HepG2 (cell line): ENCODE measurements around the gene ASAP2. TPM values are rescaled to one million over a fixed set of nuclear protein-coding genes. Genes with fewer than 3 reads are reported as not detected.

Source experiments
- CHD2 ChIP-seq: IDR thresholded peaks from 2 replicates; pipeline ENCODE4 v1.6.1; 2011; ENCODE audit warnings: low read depth, low read length, improper control_type of control experiment
- ELK4 ChIP-seq: sonication (generic); formaldehyde crosslinking; IDR thresholded peaks from 2 replicates; pipeline ENCODE4 v1.9.0; 2021; ENCODE audit warnings: missing genetic modification reagents, borderline replicate concordance
- FOXP1 ChIP-seq, 2 experiments: fragments of 450-650 bp in 1 of 2; IDR thresholded peaks; 2 replicates each; pipeline ENCODE4 v1.6.1; 2017 to 2018; ENCODE audit warnings: antibody characterized with exemption in 1 of 2
- GATAD1 ChIP-seq: IDR thresholded peaks from 2 replicates; pipeline ENCODE4 v1.6.1; 2016; ENCODE audit warnings: missing genetic modification reagents, missing compliant biosample characterization
- IRF1 ChIP-seq: sonication (generic); formaldehyde crosslinking; IDR thresholded peaks from 2 replicates; pipeline ENCODE4 v1.4.0; 2020; ENCODE audit warnings: low read depth, mild to moderate bottlenecking, missing genetic modification reagents
- KLF6 ChIP-seq: IDR thresholded peaks from 2 replicates; pipeline ENCODE4 v1.8.0; 2016; ENCODE audit warnings: missing biosample characterization, missing genetic modification reagents
- MAFG ChIP-seq: sonication (generic); formaldehyde crosslinking; IDR thresholded peaks from 2 replicates; pipeline ENCODE4 v1.5.1; 2020; ENCODE audit warnings: mild to moderate bottlenecking, missing genetic modification reagents
- MEF2D ChIP-seq: sonication (generic); formaldehyde crosslinking; IDR thresholded peaks from 2 replicates; pipeline ENCODE4 v1.5.1; 2020; ENCODE audit warnings: mild to moderate bottlenecking, missing genetic modification reagents
- NCOR1 ChIP-seq: fragments of 200-600 bp; sonication (generic); IDR thresholded peaks from 2 replicates; pipeline ENCODE4 v1.7.0; 2017; ENCODE audit warnings: antibody characterized with exemption, low read length, borderline replicate concordance
- NRL ChIP-seq: sonication (generic); formaldehyde crosslinking; IDR thresholded peaks from 2 replicates; pipeline ENCODE4 v1.5.0; 2020; ENCODE audit warnings: missing genetic modification reagents, mild to moderate bottlenecking, moderate library complexity, borderline replicate concordance
- PHF8 ChIP-seq: sonication (generic); formaldehyde crosslinking; IDR thresholded peaks from 2 replicates; pipeline ENCODE4 v1.5.0; 2020; ENCODE audit warnings: missing genetic modification reagents
- REST ChIP-seq, 2 experiments: IDR thresholded peaks; 2 replicates each; pipeline ENCODE4 v1.6.1; 2011 to 2012; ENCODE audit warnings: low read length in 2 of 2, borderline replicate concordance in 1 of 2, low read depth in 1 of 2, mild to moderate bottlenecking in 1 of 2, moderate library complexity in 1 of 2
- SETDB1 ChIP-seq: sonication (generic); formaldehyde crosslinking; IDR thresholded peaks from 2 replicates; pipeline ENCODE4 v1.5.1; 2020; ENCODE audit warnings: missing genetic modification reagents, mild to moderate bottlenecking, borderline replicate concordance
- SMAD9 ChIP-seq: sonication (generic); formaldehyde crosslinking; IDR thresholded peaks from 2 replicates; pipeline ENCODE4 v1.5.1; 2020; ENCODE audit warnings: mild to moderate bottlenecking, missing genetic modification reagents
- TBX2 ChIP-seq: sonication (generic); formaldehyde crosslinking; IDR thresholded peaks from 2 replicates; pipeline ENCODE4 v1.5.0; 2020; ENCODE audit warnings: missing genetic modification reagents, mild to moderate bottlenecking, borderline replicate concordance
- TEAD3 ChIP-seq: optimal IDR thresholded peaks from 2 replicates; pipeline ENCODE3; 2016; ENCODE audit warnings: borderline replicate concordance
- ZFAT ChIP-seq: sonication (generic); formaldehyde crosslinking; conservative IDR thresholded peaks from 2 replicates; pipeline ENCODE4 v1.8.1; 2023; ENCODE audit warnings: missing genetic modification reagents, inconsistent platforms
- ZFP90 ChIP-seq: sonication (generic); formaldehyde crosslinking; IDR thresholded peaks from 2 replicates; pipeline ENCODE4 v1.8.0; 2022; ENCODE audit warnings: missing genetic modification reagents, mild to moderate bottlenecking, inconsistent platforms, borderline replicate concordance
- ZNF121 ChIP-seq: sonication (generic); formaldehyde crosslinking; IDR thresholded peaks from 2 replicates; pipeline ENCODE4 v1.5.0; 2020; ENCODE audit warnings: mild to moderate bottlenecking, missing genetic modification reagents
- ZNF143 ChIP-seq: sonication (generic); formaldehyde crosslinking; IDR thresholded peaks from 2 replicates; pipeline ENCODE4 v1.4.0; 2020; ENCODE audit warnings: missing genetic modification reagents
- ZNF230 ChIP-seq: sonication (generic); formaldehyde crosslinking; IDR thresholded peaks from 2 replicates; pipeline ENCODE4 v1.4.0; 2020; ENCODE audit warnings: mild to moderate bottlenecking, missing genetic modification reagents
- ZNF234 ChIP-seq: sonication (generic); formaldehyde crosslinking; conservative IDR thresholded peaks from 2 replicates; pipeline ENCODE4 v1.5.1; 2020; ENCODE audit warnings: mild to moderate bottlenecking, missing genetic modification reagents
- ZNF292 ChIP-seq: sonication (generic); formaldehyde crosslinking; IDR thresholded peaks from 2 replicates; pipeline ENCODE4 v1.8.1; 2022; ENCODE audit warnings: mild to moderate bottlenecking, low read depth, missing genetic modification reagents, borderline replicate concordance
- ZNF331 ChIP-seq: sonication (generic); formaldehyde crosslinking; IDR thresholded peaks from 2 replicates; pipeline ENCODE4 v1.4.0; 2020; ENCODE audit warnings: missing genetic modification reagents
- ZNF530 ChIP-seq: sonication (generic); formaldehyde crosslinking; IDR thresholded peaks from 2 replicates; pipeline ENCODE4 v1.5.0; 2020; ENCODE audit warnings: low read depth, mild to moderate bottlenecking, missing genetic modification reagents
- ZNF7 ChIP-seq: IDR thresholded peaks from 2 replicates; pipeline ENCODE4 v1.6.1; 2016; ENCODE audit warnings: missing biosample characterization, missing genetic modification reagents
- ZNF792 ChIP-seq: IDR thresholded peaks from 2 replicates; pipeline ENCODE4 v1.6.1; 2016
- ZNF816 ChIP-seq: sonication (generic); formaldehyde crosslinking; IDR thresholded peaks from 2 replicates; pipeline ENCODE4 v1.8.0; 2022; ENCODE audit warnings: missing genetic modification reagents, mild to moderate bottlenecking, borderline replicate concordance
- polyA plus RNA-seq, 8 experiments: library from polyadenylated mRNA; depleted of rRNA in 3 of 8; stranded (reverse) in 7 of 8; unstranded in 1 of 8; fragments of >200 nt; fragmentation: Illumina TruSeq in 4 of 8; extraction: Trizol in 4 of 8; gene quantifications; 2 replicates each; pipeline versions ENCODE4 v1.2.1 to v1.2.3, GENCODE V29; 2011 to 2016; ENCODE audit warnings: low read depth in 4 of 8, missing spikeins in 1 of 8, mixed read lengths in 1 of 8; ENCODE audit not compliant: insufficient read depth in 1 of 8
- total RNA-seq, 5 experiments: library from RNA; depleted of rRNA; stranded (reverse); fragments of >200 nt; fragmentation: Illumina TruSeq; extraction: Trizol; gene quantifications; 2 replicates each; pipeline ENCODE4 v1.2.3, GENCODE V29; 2016; ENCODE audit warnings: low read depth in 1 of 5

ASAP2 gene
- total and polyA plus RNA-seq, 2 of the 13 experiments (the other 11 are each of a cell fraction or from before 2014, with no cell fraction given): 7.3 to 22.3 TPM

- no peak for TF ChIP-seq IRF1
- TF ChIP-seq ZNF143 (CRISPR knock-in tag): no peak
- TF ChIP-seq SETDB1 (CRISPR knock-in tag): no peak
- no peak for TF ChIP-seq ZFAT (CRISPR knock-in tag)
- no peak for TF ChIP-seq ZNF230 (CRISPR knock-in tag)
- TF ChIP-seq ZNF292 (CRISPR knock-in tag): peak; percentile 23; the same call in 1 of the 2 replicates
- no peak for TF ChIP-seq ELK4
- no peak for TF ChIP-seq ZNF331 (CRISPR knock-in tag)
- TF ChIP-seq KLF6 (CRISPR knock-in tag): no peak
- TF ChIP-seq ZNF234 (CRISPR knock-in tag): no peak
- no peak for TF ChIP-seq CHD2
- no peak for TF ChIP-seq PHF8 (CRISPR knock-in tag)
- no peak for TF ChIP-seq ZNF792
- no peak for TF ChIP-seq FOXP1 (IDR thresholded peaks at IDR 0.05)
- no peak for TF ChIP-seq FOXP1 (CRISPR knock-in tag; IDR thresholded peaks at IDR 0.05)
- no peak for TF ChIP-seq SMAD9 (CRISPR knock-in tag)
- 0 out of 2 replicates have a peak, but pooled peaks have one; percentile 26 for TF ChIP-seq MEF2D (CRISPR knock-in tag)
- no peak for TF ChIP-seq REST (IDR thresholded peaks at IDR 0.05; ENCODE audit: borderline replicate concordance in 1 of 2, low read depth in 1 of 2, low read length in 2 of 2)
- no peak for TF ChIP-seq NCOR1
- TF ChIP-seq NRL (CRISPR knock-in tag): no peak
- TF ChIP-seq ZFP90 (CRISPR knock-in tag): no peak
- TF ChIP-seq GATAD1 (CRISPR knock-in tag): no peak
- TF ChIP-seq ZNF7 (CRISPR knock-in tag): no peak
- TF ChIP-seq ZNF816 (CRISPR knock-in tag): no peak
- TF ChIP-seq TBX2 (CRISPR knock-in tag): no peak
- TF ChIP-seq MAFG (CRISPR knock-in tag): no peak
- TF ChIP-seq ZNF121 (CRISPR knock-in tag): no peak
- no peak for TF ChIP-seq ZNF530 (CRISPR knock-in tag)
- TF ChIP-seq TEAD3: no peak
Observed at GRCh38 chr2:9365498-9366019, 158.9 kb downstream of the ASAP2 start (continued).
